Central memory CD8-positive, alpha-beta T cell (primary cell): ENCODE data around the gene BZW2.

ENCODE experiments used
- ATAC-seq: fragments of 150-1000 bp; cut with Tn5 transposase; replicated peaks from 2 replicates; pipeline ENCODE4 v1.10.0; 2022; ENCODE audit warnings: mild to moderate bottlenecking, moderate FRiP score, moderate number of reproducible peaks; ENCODE audit not compliant: poor library complexity, severe bottlenecking; ENCODE audit errors: extremely low read depth
- DNase-seq, 2 donors: peaks; one replicate each; pipeline ENCODE4 v3.0.0; 2021; ENCODE audit warnings: low spot score in 2 of 2
- H3K27ac Mint-ChIP-seq: one replicate; pipeline ENCODE4 v1.8.0; 2022; ENCODE audit warnings: low read depth, mild to moderate bottlenecking, moderate library complexity, mixed read lengths
- H3K27me3 Mint-ChIP-seq: one replicate; pipeline ENCODE4 v1.8.0; 2022; ENCODE audit warnings: mixed read lengths
- H3K36me3 Mint-ChIP-seq: one replicate; pipeline ENCODE4 v1.8.0; 2022; ENCODE audit warnings: mild to moderate bottlenecking, moderate library complexity, mixed read lengths; ENCODE audit not compliant: insufficient read depth
- H3K4me1 Mint-ChIP-seq: one replicate; pipeline ENCODE4 v1.8.0; 2022; ENCODE audit warnings: mixed read lengths
- H3K4me3 Mint-ChIP-seq: one replicate; pipeline ENCODE4 v1.8.0; 2022; ENCODE audit warnings: mild to moderate bottlenecking, moderate library complexity, mixed read lengths
- H3K9me3 Mint-ChIP-seq: one replicate; pipeline ENCODE4 v1.8.0; 2022; ENCODE audit warnings: mixed read lengths

BZW2 gene

DNA sequence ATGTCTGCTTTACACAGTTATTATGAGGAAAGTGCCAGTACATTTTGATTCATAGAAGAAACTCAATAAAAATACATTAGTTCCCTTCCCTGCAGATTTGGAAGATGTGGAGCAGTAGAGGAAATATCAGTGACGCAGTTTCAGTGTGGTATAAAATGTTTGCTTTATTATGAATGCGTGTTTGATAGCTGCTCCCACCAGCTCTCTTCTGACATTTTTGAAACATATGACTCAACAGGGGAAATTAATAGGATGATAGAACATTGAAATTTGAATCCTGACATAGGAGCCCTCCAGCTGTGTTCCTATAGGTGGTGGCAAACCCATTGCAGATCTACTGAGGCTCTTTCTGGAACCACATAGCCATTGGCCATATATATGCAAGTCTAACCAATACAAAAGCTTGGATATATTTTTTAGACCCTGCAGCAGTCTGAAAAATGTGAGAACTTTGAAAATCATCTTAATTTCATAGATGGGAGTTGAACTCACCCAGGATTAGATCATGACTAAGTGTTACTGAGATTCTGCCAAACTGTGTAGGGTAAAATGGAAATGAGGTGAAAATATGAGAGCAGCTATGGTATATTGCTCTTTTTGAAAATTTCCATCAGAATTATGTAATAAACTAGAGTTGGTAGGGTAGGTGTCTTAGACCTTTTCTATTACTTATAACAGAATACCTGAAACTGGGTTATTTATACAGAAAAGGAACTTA, 47.8 kb downstream of the BZW2 start:
- ATAC-seq (no peak), DNase-seq (no peak)
- Mint-ChIP-seq H3K4me3 (no peak overlapping the region), H3K27me3 (no peaks in the 10 kb centered on the region), H3K4me1 (no peaks in the 10 kb centered on the region), H3K27ac (no peak overlapping the region), H3K36me3 (peaks cover 37% of the 10 kb centered on the region), H3K9me3 (no peaks in the 10 kb centered on the region)

DNA sequence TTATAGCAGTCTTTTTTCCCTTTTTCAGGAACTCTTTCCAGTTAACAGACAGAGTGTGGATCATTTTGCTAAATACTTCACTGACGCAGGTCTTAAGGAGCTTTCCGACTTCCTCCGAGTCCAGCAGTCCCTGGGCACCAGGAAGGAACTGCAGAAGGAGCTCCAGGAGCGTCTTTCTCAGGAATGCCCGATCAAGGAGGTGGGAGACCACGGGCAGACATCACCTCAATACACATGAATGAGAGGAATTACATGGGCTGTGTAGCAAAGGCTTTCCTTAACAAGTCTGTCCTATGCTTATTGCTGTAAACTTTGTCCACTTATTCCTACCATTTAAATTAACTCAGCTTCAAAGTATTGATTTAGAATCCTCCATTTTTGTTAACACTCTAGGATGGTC, 48.8 kb downstream of the BZW2 start:
- H3K4me3 Mint-ChIP-seq, result no peak overlapping the region
- H3K27me3 Mint-ChIP-seq, result no peaks in the 10 kb centered on the region
- no peaks in the 10 kb centered on the region for H3K4me1 Mint-ChIP-seq
- peaks cover 45% of the 10 kb centered on the region for H3K36me3 Mint-ChIP-seq
- no peaks in the 10 kb centered on the region for H3K9me3 Mint-ChIP-seq
- H3K27ac Mint-ChIP-seq, result no peak overlapping the region
- no peak for DNase-seq
- no peak for ATAC-seq

DNA sequence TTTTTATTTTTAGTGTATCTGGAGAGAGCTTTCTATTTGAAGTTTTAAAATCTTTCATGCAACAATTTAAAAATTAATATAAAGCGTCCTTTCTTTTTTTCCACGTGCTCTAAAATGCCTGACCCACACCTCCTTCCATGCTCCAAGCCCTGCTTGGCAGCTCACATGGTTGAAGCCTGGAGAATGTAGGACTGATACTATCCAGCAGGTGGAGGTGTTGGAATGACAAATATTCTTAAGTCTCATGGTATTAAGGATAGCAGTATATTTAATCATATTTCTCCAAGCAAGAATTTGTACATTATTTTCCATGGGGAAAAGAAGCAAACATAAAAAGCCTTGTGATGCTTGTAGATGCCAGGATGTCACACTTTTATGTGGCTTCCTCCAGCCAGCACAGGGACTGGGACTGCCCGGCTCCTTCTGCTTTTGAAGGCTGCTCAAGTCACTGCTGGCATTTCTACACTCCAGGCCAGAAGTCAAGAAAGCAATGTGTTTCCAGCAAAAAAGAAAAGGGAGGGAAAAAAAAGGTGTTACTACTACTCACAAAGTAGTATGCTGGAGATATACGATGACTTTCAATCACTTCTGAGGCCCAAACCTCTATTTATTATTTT, 49.7 kb downstream of the BZW2 start:
- ATAC-seq, result no peak

DNA sequence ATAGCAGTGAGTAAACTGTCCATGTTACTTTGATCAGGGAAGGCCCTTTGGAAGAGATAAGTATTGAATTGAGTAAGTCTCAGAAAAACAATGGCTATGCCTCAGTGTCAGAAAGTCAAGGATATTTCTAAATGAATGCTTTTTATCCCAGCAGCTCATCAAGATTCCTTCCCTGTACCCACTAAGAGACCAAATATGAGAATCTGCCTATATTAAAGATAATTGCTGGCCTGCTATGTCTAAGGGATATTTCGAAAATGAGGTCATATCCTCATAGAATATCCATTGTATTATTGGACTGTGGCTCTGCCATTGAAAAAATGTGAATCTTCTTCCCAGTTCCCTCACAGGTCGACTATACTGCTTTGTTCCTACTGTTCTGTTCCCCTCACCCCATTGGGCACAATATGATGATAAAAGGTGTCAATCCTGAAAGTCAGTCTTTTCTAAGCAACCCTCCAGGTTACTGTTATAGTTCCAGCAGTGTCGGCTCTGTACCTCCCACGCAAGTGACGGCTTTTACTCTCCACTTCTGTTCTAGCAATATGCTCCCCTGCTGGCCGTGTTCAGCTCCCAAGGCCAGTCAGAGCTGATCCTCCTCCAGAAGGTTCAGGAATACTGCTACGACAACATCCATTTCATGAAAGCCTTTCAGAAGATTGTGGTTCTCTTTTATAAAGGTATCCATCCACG, 51.7 kb downstream of the BZW2 start:
- Mint-ChIP-seq H3K9me3 (no peaks in the 10 kb centered on the region), H3K27ac (no peak overlapping the region), H3K4me3 (no peak overlapping the region), H3K27me3 (no peaks in the 10 kb centered on the region), H3K36me3 (peaks cover 41% of the 10 kb centered on the region), H3K4me1 (no peaks in the 10 kb centered on the region)
- ATAC-seq (no peak), DNase-seq (no peak)

More for the DNA sequence above, 49.7 kb downstream of the BZW2 start:
- Mint-ChIP-seq H3K4me1 (no peaks in the 10 kb centered on the region), H3K4me3 (no peak overlapping the region), H3K27ac (no peak overlapping the region), H3K36me3 (peaks cover 44% of the 10 kb centered on the region), H3K27me3 (no peaks in the 10 kb centered on the region), H3K9me3 (no peaks in the 10 kb centered on the region)
- no peak for DNase-seq

DNA sequence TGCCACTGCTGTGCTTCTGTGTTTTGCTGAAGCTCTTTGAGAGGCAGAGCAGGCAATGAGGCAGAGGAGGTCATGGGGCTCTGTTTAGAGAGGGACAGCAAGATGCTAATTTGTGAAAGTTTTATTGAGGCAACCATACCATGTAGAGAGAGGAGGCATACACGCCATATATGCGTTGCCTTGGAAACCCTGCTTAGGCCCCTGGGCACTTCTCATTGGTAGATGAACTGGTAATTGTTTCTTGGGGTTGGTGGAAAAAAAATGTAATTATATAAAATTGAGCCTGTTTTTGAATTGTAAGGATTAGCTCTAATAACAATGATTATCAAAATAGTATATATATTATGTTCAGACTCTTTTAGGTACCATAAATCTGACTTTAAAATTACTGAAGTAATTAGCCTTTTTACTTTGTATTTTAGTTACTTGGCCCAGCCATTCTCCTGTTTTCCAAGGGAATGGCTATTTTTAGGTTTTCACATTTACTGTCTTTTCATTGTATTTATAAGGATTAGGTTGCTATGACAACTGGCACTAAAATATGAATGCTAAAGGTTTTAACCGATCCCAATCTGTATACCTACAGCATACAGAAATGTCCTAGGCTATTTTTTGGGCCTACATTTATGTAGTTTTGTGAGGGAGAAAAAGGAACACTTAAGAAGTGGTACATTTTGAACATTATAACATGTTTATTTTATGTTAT, 52.4 kb downstream of the BZW2 start:
- H3K27ac Mint-ChIP-seq, result no peak overlapping the region
- no peak overlapping the region for H3K4me3 Mint-ChIP-seq
- peaks cover 41% of the 10 kb centered on the region for H3K36me3 Mint-ChIP-seq
- ATAC-seq, result no peak
- H3K4me1 Mint-ChIP-seq, result no peaks in the 10 kb centered on the region
- H3K27me3 Mint-ChIP-seq, result no peaks in the 10 kb centered on the region
- no peak for DNase-seq
- no peaks in the 10 kb centered on the region for H3K9me3 Mint-ChIP-seq

DNA sequence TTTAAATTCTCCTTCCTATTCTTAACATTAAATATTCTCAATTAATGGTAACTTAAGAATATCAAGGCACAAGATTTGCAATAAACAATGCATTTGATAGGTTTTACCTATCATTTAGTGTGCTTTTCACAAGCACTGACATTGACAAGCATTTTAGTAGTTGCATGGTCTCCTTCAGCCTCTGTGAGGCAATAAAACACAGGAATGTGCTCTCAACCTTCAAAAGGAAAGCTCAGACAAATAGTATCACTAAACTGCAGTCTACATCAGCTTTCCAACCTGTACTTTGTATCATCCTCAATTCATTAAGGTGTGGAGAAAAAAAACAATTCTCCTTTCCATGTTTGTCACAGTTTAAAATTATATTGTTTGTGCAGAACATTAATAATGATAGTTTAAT, 56.5 kb downstream of the BZW2 start:
- Mint-ChIP-seq H3K4me1 (no peaks in the 10 kb centered on the region), H3K36me3 (peaks cover 39% of the 10 kb centered on the region), H3K4me3 (no peak overlapping the region), H3K27me3 (no peaks in the 10 kb centered on the region), H3K27ac (no peak overlapping the region), H3K9me3 (no peaks in the 10 kb centered on the region)
- ATAC-seq (no peak), DNase-seq (no peak)

DNA sequence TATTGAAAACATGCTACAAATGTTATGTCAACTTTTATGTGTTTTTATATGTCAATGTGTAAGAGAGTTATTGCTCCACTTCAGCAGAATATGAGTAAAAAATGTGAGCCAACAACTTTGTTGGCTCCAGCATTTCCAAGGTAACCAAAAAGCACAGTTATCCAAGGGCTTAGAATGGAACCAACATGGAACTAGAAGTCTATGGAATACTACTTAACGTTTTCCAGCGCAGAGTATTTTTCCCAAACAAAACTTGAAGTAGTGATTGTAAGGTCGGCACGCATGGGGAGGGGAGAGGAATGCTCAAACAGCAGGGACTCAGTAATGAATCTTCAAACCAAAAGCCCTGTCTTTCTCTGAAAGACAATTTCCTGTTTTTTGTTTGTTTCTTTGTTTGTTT, 62.5 kb downstream of the BZW2 start:
- H3K9me3 Mint-ChIP-seq, result no peaks in the 10 kb centered on the region
- no peak for DNase-seq
- no peaks in the 10 kb centered on the region for H3K4me1 Mint-ChIP-seq
- H3K4me3 Mint-ChIP-seq, result no peak overlapping the region
- no peak overlapping the region for H3K27ac Mint-ChIP-seq
- H3K27me3 Mint-ChIP-seq, result no peaks in the 10 kb centered on the region
- H3K36me3 Mint-ChIP-seq, result peaks cover 17% of the 10 kb centered on the region
- ATAC-seq, result no peak

DNA sequence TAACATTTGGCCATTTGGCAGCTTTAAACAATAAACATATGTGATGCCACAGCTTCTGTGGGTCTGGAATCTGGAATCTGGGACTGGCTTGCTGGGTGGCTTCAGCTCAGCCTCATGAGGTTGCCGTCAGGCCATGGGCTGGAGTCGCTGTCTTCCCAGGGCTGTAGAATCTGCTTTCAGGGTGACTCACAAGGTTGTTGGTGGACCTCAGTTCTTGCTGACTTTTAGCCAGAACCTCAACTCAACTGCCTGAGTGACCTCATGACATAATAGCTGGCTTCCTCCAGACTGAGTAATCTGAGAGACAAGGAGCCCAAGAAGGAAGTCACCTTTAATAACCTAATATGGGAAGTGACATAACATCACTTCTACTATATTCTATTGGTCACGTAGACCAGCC, 63.0 kb downstream of the BZW2 start:
- Mint-ChIP-seq H3K4me1 (no peaks in the 10 kb centered on the region), H3K27ac (no peak overlapping the region), H3K4me3 (no peak overlapping the region), H3K9me3 (no peaks in the 10 kb centered on the region), H3K36me3 (peaks cover 15% of the 10 kb centered on the region), H3K27me3 (no peaks in the 10 kb centered on the region)
- DNase-seq (no peak), ATAC-seq (no peak)

DNA sequence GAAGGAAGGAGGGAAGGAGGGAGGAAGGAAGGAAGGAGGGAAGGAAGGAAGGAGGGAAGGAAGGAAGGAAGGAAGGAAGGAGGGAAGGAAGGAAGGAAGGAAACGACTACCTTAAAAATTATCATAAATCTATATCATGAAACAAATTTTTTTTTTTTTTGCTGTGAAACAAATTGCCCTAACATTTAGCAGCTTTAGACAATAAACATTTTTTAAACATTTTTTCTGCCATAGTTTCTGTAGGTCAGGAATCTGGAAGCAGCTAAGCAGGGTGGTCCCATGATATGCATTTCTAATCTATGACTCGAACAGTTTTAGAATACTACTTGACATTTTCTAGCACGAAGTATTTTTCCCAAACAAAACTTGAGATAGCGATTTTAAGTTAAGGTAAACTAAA, 64.7 kb downstream of the BZW2 start:
- DNase-seq (no peak), ATAC-seq (no peak)
- no peak overlapping the region for H3K4me3 Mint-ChIP-seq
- H3K36me3 Mint-ChIP-seq, result peaks cover 13% of the 10 kb centered on the region
- H3K27me3 Mint-ChIP-seq, result no peaks in the 10 kb centered on the region
- no peaks in the 10 kb centered on the region for H3K9me3 Mint-ChIP-seq
- no peak overlapping the region for H3K27ac Mint-ChIP-seq
- no peaks in the 10 kb centered on the region for H3K4me1 Mint-ChIP-seq

DNA sequence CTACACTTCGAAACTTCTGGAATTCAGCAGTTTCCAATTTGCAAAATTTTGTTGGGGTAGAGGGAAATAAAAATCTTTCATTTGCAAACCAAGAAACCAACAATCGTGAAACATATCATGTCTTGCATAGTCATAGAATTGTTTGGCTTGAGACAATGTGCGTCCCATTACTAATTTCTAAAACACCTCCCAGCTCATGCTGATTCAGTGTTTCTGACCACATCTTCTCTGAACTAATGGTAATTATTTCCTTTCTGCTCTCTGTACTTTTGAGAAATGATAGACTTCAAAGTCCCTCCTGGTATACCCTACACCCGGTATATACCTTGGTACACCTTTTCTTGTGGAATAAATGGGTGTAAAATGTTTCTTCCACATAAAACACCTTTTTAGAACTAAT, 65.7 kb downstream of the BZW2 start:
- ATAC-seq (no peak), DNase-seq (no peak)
- no peaks in the 10 kb centered on the region for H3K27me3 Mint-ChIP-seq
- peaks cover 5% of the 10 kb centered on the region for H3K36me3 Mint-ChIP-seq
- no peak overlapping the region for H3K4me3 Mint-ChIP-seq
- no peaks in the 10 kb centered on the region for H3K4me1 Mint-ChIP-seq
- no peak overlapping the region for H3K27ac Mint-ChIP-seq
- no peaks in the 10 kb centered on the region for H3K9me3 Mint-ChIP-seq

DNA sequence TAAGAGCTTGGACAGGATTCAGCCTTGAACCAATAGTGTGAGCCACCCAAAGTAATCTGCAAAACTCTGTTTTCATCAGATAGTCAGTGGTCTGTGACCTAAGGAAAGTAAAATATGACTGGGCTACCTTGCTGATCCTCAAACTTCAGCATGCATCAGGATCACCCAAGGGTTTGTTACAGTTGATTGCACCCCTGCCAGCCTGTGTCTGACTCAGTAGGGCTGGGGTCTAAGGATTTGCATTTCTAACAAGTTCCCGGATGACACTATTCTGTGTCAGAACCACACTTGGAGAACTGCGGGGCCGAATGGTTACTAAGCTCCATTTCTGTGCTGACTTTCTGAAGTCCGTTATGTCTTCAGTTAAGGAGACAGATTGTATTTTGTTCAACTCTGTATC, 66.9 kb downstream of the BZW2 start:
- Mint-ChIP-seq H3K27me3 (no peaks in the 10 kb centered on the region), H3K9me3 (no peaks in the 10 kb centered on the region), H3K27ac (no peak overlapping the region), H3K4me3 (no peak overlapping the region), H3K4me1 (no peaks in the 10 kb centered on the region), H3K36me3 (peaks cover 5% of the 10 kb centered on the region)
- DNase-seq, result no peak
- no peak for ATAC-seq

DNA sequence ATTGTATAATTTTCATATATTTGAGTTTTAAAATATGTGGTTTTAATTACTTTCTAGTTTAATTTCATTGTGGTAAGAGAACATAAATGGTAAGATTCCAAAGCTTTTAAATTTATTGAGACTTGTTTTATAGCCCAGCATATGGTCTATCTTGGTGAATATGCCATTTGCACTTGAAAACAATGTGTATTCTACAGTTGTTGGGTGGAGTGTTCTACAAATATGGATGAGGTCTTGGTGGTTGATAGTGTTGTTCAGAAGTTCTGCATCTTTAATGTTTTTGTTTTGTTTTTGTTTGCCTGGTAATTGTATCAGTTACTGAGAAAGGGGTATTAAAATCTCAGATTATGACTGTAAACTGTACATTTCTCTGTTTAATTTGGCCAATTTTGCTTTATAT, 69.9 kb downstream of the BZW2 start:
- DNase-seq, result no peak
- Mint-ChIP-seq H3K27me3 (no peaks in the 10 kb centered on the region), H3K4me3 (no peak overlapping the region), H3K27ac (no peak overlapping the region), H3K4me1 (no peaks in the 10 kb centered on the region), H3K36me3 (peaks cover 3% of the 10 kb centered on the region), H3K9me3 (no peaks in the 10 kb centered on the region)
- ATAC-seq, result no peak
